GM12878 (cell line): ENCODE results near the gene PLEK2. TPM values are rescaled to one million over a fixed set of nuclear protein-coding genes. Genes with fewer than 3 reads are reported as not detected.

Experiments used
- ATAC-seq: fragments of 200-7000 bp; cut with Tn5 transposase; 3 replicates; pipeline ENCODE4 v1.9.1; 2020; ENCODE audit warnings: mild to moderate bottlenecking, moderate library complexity
- BruUV-seq: library from RNA; stranded (reverse); fragments of 400-500 nt; replicated peaks from 2 replicates; lab custom pipeline; 2021; lab: Mats Ljungman, UMichigan
- CTCF ChIA-PET: fragments of 300-600 bp; sonication (Branson Sonifier 250); formaldehyde crosslinking; extraction: SDS; loops from one replicate; lab custom pipeline; 2021; ENCODE audit warnings: inconsistent platforms; lab: Yijun Ruan, JAX
- POLR2A ChIA-PET: fragments of 350-600 bp; formaldehyde crosslinking; extraction: SDS; loops from one replicate; lab custom pipeline; 2021; ENCODE audit warnings: inconsistent platforms; lab: Charles Lee
- RAD21 ChIA-PET: fragments of 300-600 bp; sonication (Branson Sonifier 250); formaldehyde crosslinking; loops from one replicate; lab custom pipeline; 2023; ENCODE audit warnings: antibody characterized with exemption; ENCODE audit not compliant: unreplicated experiment; lab: Charles Lee
- SMC1A ChIA-PET: fragments of 300-600 bp; sonication (Branson Sonifier 250); formaldehyde crosslinking; loops from one replicate; lab custom pipeline; 2023; ENCODE audit not compliant: unreplicated experiment, uncharacterized antibody; lab: Charles Lee
- DNase-seq: peaks from one replicate; pipeline ENCODE4 v3.0.0-alpha.2; 2011; ENCODE audit warnings: low read depth, low spot score
- FAIRE-seq: peaks from 3 replicates; lab custom pipeline; 2011; peaks lifted over from hg19 to GRCh38; lab: Jason Lieb, UNC
- H2AFZ ChIP-seq: 2 replicates; pipeline ENCODE4 v1.6.0; 2011; ENCODE audit warnings: low read depth, low read length, control low read depth; ENCODE audit not compliant: control insufficient read depth
- H3K27ac ChIP-seq: 2 replicates; pipeline ENCODE4 v1.5.1; 2011; ENCODE audit warnings: control low read depth; ENCODE audit not compliant: control insufficient read depth, insufficient read depth
- H3K27me3 ChIP-seq, 2 experiments: replicated peaks in 1 of 2; 2 replicates each; pipeline versions ENCODE4 v1.6.0 to v1.6.1; 2011; ENCODE audit warnings: low read length in 1 of 2; ENCODE audit not compliant: control insufficient read depth in 2 of 2, insufficient read depth in 2 of 2
- H3K36me3 ChIP-seq, 2 experiments: 2 replicates each; pipeline ENCODE4 v1.5.1; 2011; ENCODE audit warnings: low read length in 1 of 2; ENCODE audit not compliant: control insufficient read depth in 2 of 2, insufficient read depth in 2 of 2
- H3K4me1 ChIP-seq: 2 replicates; pipeline ENCODE4 v1.6.1; 2011; ENCODE audit warnings: mild to moderate bottlenecking, low read length, moderate library complexity, mixed read lengths; ENCODE audit not compliant: control insufficient read depth, insufficient read depth
- H3K4me2 ChIP-seq: 2 replicates; pipeline ENCODE4 v1.6.0; 2011; ENCODE audit warnings: control low read depth; ENCODE audit not compliant: control insufficient read depth, insufficient read depth
- H3K4me3 ChIP-seq: fragments of 200-600 bp; sonication (generic); 2 replicates; pipeline ENCODE4 v1.5.1; 2016
- H3K79me2 ChIP-seq: 2 replicates; pipeline ENCODE4 v1.6.0; 2011; ENCODE audit warnings: low read length; ENCODE audit not compliant: control insufficient read depth, insufficient read depth
- H3K9ac ChIP-seq: 2 replicates; pipeline ENCODE4 v1.8.0; 2011; ENCODE audit warnings: low read length, control low read depth, mixed read lengths; ENCODE audit not compliant: control insufficient read depth, insufficient read depth
- H3K9me3 ChIP-seq: replicated peaks from 3 replicates; pipeline ENCODE4 v1.5.1; 2011; ENCODE audit warnings: mild to moderate bottlenecking, low read length; ENCODE audit not compliant: control insufficient read depth, insufficient read depth
- H4K20me1 ChIP-seq: 2 replicates; pipeline ENCODE4 v1.6.0; 2011; ENCODE audit not compliant: control insufficient read depth, insufficient read depth
- CBX5 ChIP-seq: sonication (generic); IDR thresholded peaks from 2 replicates; pipeline ENCODE4 v1.6.1; 2016; ENCODE audit warnings: low read depth, moderate library complexity, mild to moderate bottlenecking, inconsistent platforms
- MTA3 ChIP-seq: IDR thresholded peaks from 2 replicates; pipeline ENCODE4 v1.6.1; 2012; ENCODE audit warnings: low read length, inconsistent platforms, borderline replicate concordance
- SPI1 ChIP-seq: IDR thresholded peaks from 2 replicates; pipeline ENCODE4 v1.6.1; 2011; ENCODE audit warnings: low read depth, mild to moderate bottlenecking, low read length, moderate library complexity, borderline replicate concordance; ENCODE audit not compliant: insufficient read depth
- WGBS: methylation state at CpG from one replicate; pipeline ENCODE4 v1.1.6; 2016; ENCODE audit warnings: low lambda C conversion rate; ENCODE audit not compliant: insufficient replicate concordance, insufficient coverage; ENCODE audit errors: missing lambda C conversion rate; 5-methylcytosine and 5-hydroxymethylcytosine counted together
- in situ Hi-C: fragments of 300-500 bp; cut with MboI; formaldehyde crosslinking; loops from 9 replicates; pipeline ENCODE4 v1.14.3; 2018; ENCODE audit warnings: mixed read lengths
- intact Hi-C: fragments of 100-400 bp; cut with micrococcal nuclease; formaldehyde crosslinking; loops from one replicate; pipeline ENCODE4 v1.14.2; 2022; ENCODE audit not compliant: unreplicated experiment
- polyA plus RNA-seq, 11 experiments: library from polyadenylated mRNA; depleted of rRNA in 4 of 11; unstranded in 6 of 11; stranded (reverse) in 5 of 11; fragments of >200 nt; fragmentation: Nextera tagmentation in 4 of 11; fragmentation: Illumina TruSeq in 1 of 11; extraction: Ambion mirVana in 4 of 11; extraction: Trizol in 1 of 11; gene quantifications; 1 replicate in 1 of 11; 2 replicates in 10 of 11; pipeline versions ENCODE4 v1.2.1 to v1.2.3, GENCODE V29; 2011 to 2016; ENCODE audit warnings: inconsistent platforms in 2 of 11, missing spikeins in 2 of 11, low read depth in 1 of 11
- total RNA-seq, 4 experiments: library from RNA; depleted of rRNA in 3 of 4; stranded (reverse); fragments of >200 nt in 3 of 4; fragmentation: Illumina TruSeq in 1 of 4; extraction: Trizol in 1 of 4; gene quantifications; 2 replicates each; pipeline versions ENCODE4 v1.2.1 to v1.2.3, GENCODE V29; 2013 to 2021
- TF ChIP-seq, protein P1 (sequence below): fragments of 150-350 bp; IDR thresholded peaks from 2 replicates; pipeline ENCODE4 v1.6.1; 2016; ENCODE audit warnings: low read depth, low read length
- TF ChIP-seq, protein P2 (sequence below): fragments of 450-650 bp; formaldehyde crosslinking; IDR thresholded peaks from 2 replicates; pipeline ENCODE4 v1.4.0; 2022; ENCODE audit warnings: mild to moderate bottlenecking, moderate library complexity

Gene PLEK2
- total and polyA plus RNA-seq, 10 of the 15 experiments (the other 5 are each of a cell fraction or from before 2014, with no cell fraction given) = 0.08 to 0.20 TPM; not detected in 8

DNA sequence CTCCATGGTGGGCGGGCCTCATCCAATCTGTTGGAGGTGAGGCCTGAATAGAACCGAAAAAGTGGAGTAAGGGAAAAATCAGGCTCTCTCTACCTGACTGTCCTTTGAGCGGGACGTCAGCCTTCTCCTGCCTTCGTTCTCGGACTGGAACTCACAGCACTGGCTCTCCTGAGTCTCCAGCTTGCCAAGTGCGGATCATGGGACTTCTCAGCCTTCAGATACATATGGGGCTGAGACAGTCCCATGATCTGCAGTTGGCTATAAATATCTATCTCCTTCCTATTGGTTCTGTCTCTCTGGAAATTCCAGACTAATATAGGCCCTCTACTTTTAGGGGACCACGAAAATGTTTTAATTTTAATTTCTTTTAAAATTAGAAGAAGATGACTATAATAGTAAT is 29.7 kb upstream of the PLEK2 start:
- in situ Hi-C loops = no loop called here
- Histone ChIP-seq H3K79me2 (no peaks in the 10 kb centered on the region), H3K9me3 (no peaks in the 10 kb centered on the region), H3K4me1 (no peaks in the 10 kb centered on the region), H3K4me3 (no peak overlapping the region), H3K36me3 (no peaks in the 10 kb centered on the region), H3K9ac (no peak overlapping the region), H2AFZ (no peak overlapping the region), H4K20me1 (no peaks in the 10 kb centered on the region), H3K27me3 (no peaks in the 10 kb centered on the region; a peak in 2 of 4 replicates), H3K4me2 (no peak overlapping the region), H3K27ac (no peak overlapping the region)
- WGBS = 48% methylated on average over 8 of the region's 8 CpGs
- CTCF ChIA-PET = interaction anchor here (2.0 to 2.9 kb wide), 2 partner anchors 15 to 129 kb away, joined by 7 to 10 read pairs; no protein-coding TSS in a partner anchor
- POLR2A ChIA-PET = no interaction called here
- SMC1A ChIA-PET = interaction anchor here (2.4 kb wide), 1 partner anchor 130 kb away, joined by 9 read pairs; no protein-coding TSS in a partner anchor
- BruUV-seq = no TSS peak
- DNase-seq = no peak
- TF ChIP-seq, protein P1, sequence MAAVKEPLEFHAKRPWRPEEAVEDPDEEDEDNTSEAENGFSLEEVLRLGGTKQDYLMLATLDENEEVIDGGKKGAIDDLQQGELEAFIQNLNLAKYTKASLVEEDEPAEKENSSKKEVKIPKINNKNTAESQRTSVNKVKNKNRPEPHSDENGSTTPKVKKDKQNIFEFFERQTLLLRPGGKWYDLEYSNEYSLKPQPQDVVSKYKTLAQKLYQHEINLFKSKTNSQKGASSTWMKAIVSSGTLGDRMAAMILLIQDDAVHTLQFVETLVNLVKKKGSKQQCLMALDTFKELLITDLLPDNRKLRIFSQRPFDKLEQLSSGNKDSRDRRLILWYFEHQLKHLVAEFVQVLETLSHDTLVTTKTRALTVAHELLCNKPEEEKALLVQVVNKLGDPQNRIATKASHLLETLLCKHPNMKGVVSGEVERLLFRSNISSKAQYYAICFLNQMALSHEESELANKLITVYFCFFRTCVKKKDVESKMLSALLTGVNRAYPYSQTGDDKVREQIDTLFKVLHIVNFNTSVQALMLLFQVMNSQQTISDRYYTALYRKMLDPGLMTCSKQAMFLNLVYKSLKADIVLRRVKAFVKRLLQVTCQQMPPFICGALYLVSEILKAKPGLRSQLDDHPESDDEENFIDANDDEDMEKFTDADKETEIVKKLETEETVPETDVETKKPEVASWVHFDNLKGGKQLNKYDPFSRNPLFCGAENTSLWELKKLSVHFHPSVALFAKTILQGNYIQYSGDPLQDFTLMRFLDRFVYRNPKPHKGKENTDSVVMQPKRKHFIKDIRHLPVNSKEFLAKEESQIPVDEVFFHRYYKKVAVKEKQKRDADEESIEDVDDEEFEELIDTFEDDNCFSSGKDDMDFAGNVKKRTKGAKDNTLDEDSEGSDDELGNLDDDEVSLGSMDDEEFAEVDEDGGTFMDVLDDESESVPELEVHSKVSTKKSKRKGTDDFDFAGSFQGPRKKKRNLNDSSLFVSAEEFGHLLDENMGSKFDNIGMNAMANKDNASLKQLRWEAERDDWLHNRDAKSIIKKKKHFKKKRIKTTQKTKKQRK = no peak
- no peak for TF ChIP-seq SPI1
- no peak for TF ChIP-seq CBX5
- TF ChIP-seq, protein P2, sequence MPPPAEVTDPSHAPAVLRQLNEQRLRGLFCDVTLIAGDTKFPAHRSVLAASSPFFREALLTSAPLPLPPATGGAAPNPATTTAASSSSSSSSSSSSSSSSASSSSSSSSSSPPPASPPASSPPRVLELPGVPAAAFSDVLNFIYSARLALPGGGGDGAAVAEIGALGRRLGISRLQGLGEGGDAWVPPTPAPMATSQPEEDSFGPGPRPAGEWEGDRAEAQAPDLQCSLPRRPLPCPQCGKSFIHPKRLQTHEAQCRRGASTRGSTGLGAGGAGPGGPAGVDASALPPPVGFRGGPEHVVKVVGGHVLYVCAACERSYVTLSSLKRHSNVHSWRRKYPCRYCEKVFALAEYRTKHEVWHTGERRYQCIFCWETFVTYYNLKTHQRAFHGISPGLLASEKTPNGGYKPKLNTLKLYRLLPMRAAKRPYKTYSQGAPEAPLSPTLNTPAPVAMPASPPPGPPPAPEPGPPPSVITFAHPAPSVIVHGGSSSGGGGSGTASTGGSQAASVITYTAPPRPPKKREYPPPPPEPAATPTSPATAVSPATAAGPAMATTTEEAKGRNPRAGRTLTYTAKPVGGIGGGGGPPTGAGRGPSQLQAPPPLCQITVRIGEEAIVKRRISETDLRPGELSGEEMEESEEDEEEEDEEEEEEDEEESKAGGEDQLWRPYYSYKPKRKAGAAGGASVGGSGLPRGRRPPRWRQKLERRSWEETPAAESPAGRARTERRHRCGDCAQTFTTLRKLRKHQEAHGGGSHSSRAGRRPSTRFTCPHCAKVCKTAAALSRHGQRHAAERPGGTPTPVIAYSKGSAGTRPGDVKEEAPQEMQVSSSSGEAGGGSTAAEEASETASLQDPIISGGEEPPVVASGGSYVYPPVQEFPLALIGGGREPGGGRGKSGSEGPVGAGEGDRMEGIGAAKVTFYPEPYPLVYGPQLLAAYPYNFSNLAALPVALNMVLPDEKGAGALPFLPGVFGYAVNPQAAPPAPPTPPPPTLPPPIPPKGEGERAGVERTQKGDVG (CRISPR knock-in tag) = no peak
- TF ChIP-seq MTA3 = no peak
- RAD21 ChIA-PET = interaction anchor here (1.0 kb wide), 1 partner anchor 263 kb away, joined by 3 read pairs; no protein-coding TSS in a partner anchor
- no peak for FAIRE-seq
- intact Hi-C loops = no loop called here
- ATAC-seq = no peak
